ENCODE data around the gene FBXW7.
"Not testable (repeated sequence)": the region's sequence is repeated elsewhere in the genome, so short reads cannot be mapped to it uniquely, and the experiment has no call there.

Gene FBXW7

GRCh38 chr4:152544533-152544932 lies 8.6 kb upstream of the FBXW7 start:
- DNase-seq (ENCODE audit: low read depth in 2 of 2), result not testable (repeated sequence)

- DNase-seq (ENCODE audit: low read depth in 2 of 2), result no peak
Measured at GRCh38 chr4:152540941-152541340, 5.0 kb upstream of the FBXW7 start.

- DNase-seq (ENCODE audit: low read depth in 2 of 2), result no peak
Measured at GRCh38 chr4:152540293-152540674, 4.4 kb upstream of the FBXW7 start.

GRCh38 chr4:152539556-152540292 lies 3.8 kb upstream of the FBXW7 start:
- no peak for DNase-seq (ENCODE audit: low read depth in 2 of 2)

GRCh38 chr4:152537881-152538280 lies 2.0 kb upstream of the FBXW7 start:
- no peak for DNase-seq (ENCODE audit: low read depth in 2 of 2)

- peak in 1 of 2 donors; percentile 55 for DNase-seq (ENCODE audit: low read depth in 2 of 2)
Measured at GRCh38 chr4:152536545-152537182, 772 bp upstream of the FBXW7 start.

GRCh38 chr4:152535360-152535902 lies 461 bp downstream of the FBXW7 start:
- peak in 1 of 2 donors; percentile 10 for DNase-seq (ENCODE audit: low read depth in 2 of 2)

GRCh38 chr4:152534541-152535359 lies 1.1 kb downstream of the FBXW7 start:
- peak in 1 of 2 donors; percentile 14 for DNase-seq (ENCODE audit: low read depth in 2 of 2)

GRCh38 chr4:152531479-152531878 lies 4.4 kb downstream of the FBXW7 start:
- DNase-seq (ENCODE audit: low read depth in 2 of 2), result no peak

- no peak for DNase-seq (ENCODE audit: low read depth in 2 of 2)
Measured at GRCh38 chr4:152530600-152530999, 5.3 kb downstream of the FBXW7 start.

GRCh38 chr4:152529880-152530279 lies 6.0 kb downstream of the FBXW7 start:
- DNase-seq (ENCODE audit: low read depth in 2 of 2), result no peak

- no peak for DNase-seq (ENCODE audit: low read depth in 2 of 2)
Measured at GRCh38 chr4:152528060-152528459, 7.8 kb downstream of the FBXW7 start.

GRCh38 chr4:152525878-152526277 lies 10.0 kb downstream of the FBXW7 start:
- DNase-seq (ENCODE audit: low read depth in 2 of 2), result no peak

GRCh38 chr4:152524427-152524826 lies 11.5 kb downstream of the FBXW7 start:
- DNase-seq (ENCODE audit: low read depth in 2 of 2), result no peak

- DNase-seq (ENCODE audit: low read depth in 2 of 2), result no peak
Measured at GRCh38 chr4:152523731-152524130, 12.2 kb downstream of the FBXW7 start.

- no peak for DNase-seq (ENCODE audit: low read depth in 2 of 2)
Measured at GRCh38 chr4:152522754-152523153, 13.1 kb downstream of the FBXW7 start.

- DNase-seq (ENCODE audit: low read depth in 2 of 2), result no peak
Measured at GRCh38 chr4:152522245-152522644, 13.6 kb downstream of the FBXW7 start.

GRCh38 chr4:152516156-152516555 lies 19.7 kb downstream of the FBXW7 start:
- no peak for DNase-seq (ENCODE audit: low read depth in 2 of 2)

GRCh38 chr4:152515678-152516077 lies 20.2 kb downstream of the FBXW7 start:
- DNase-seq (ENCODE audit: low read depth in 2 of 2), result no peak

GRCh38 chr4:152514356-152514755 lies 21.5 kb downstream of the FBXW7 start:
- DNase-seq (ENCODE audit: low read depth in 2 of 2), result no peak

- no peak for DNase-seq (ENCODE audit: low read depth in 2 of 2)
Measured at GRCh38 chr4:152513078-152513477, 22.8 kb downstream of the FBXW7 start.

GRCh38 chr4:152512483-152512882 lies 23.4 kb downstream of the FBXW7 start:
- DNase-seq (ENCODE audit: low read depth in 2 of 2), result no peak
